SHP77 treated with DMSO at 0.1 percent for 48 hours (cell line): ENCODE measurements around the gene TRIM8.

Source experiments
- DNase-seq: peaks from one replicate; lab custom pipeline; 2025; lab: John Stamatoyannopoulos, UW

The TRIM8 gene

GRCh38 chr10:102633287-102633686, 11.0 kb upstream of the TRIM8 start:
- DNase-seq, result no peak

GRCh38 chr10:102633848-102634247, 10.4 kb upstream of the TRIM8 start:
- DNase-seq, result no peak

GRCh38 chr10:102634686-102635085, 9.6 kb upstream of the TRIM8 start:
- DNase-seq, result no peak

- DNase-seq, result no peak
Measured at GRCh38 chr10:102635377-102635776, 8.9 kb upstream of the TRIM8 start.

GRCh38 chr10:102639537-102639936, 4.7 kb upstream of the TRIM8 start:
- no peak for DNase-seq

GRCh38 chr10:102641402-102641801, 2.9 kb upstream of the TRIM8 start:
- no peak for DNase-seq

GRCh38 chr10:102641880-102642735, 2.2 kb upstream of the TRIM8 start:
- peak; percentile 91 for DNase-seq

- DNase-seq, result no peak
Measured at GRCh38 chr10:102642736-102643335, 1.4 kb upstream of the TRIM8 start.

- DNase-seq, result no peak
Measured at GRCh38 chr10:102643336-102644065, 778 bp upstream of the TRIM8 start.

- DNase-seq, result peak; percentile 71
Measured at GRCh38 chr10:102644646-102645387, 538 bp downstream of the TRIM8 start.

GRCh38 chr10:102645388-102645740, 1.1 kb downstream of the TRIM8 start:
- no peak for DNase-seq

- no peak for DNase-seq
Measured at GRCh38 chr10:102645741-102646609, 1.7 kb downstream of the TRIM8 start.

- no peak for DNase-seq
Measured at GRCh38 chr10:102646610-102647442, 2.5 kb downstream of the TRIM8 start.

GRCh38 chr10:102647443-102648268, 3.4 kb downstream of the TRIM8 start:
- DNase-seq, result no peak

- DNase-seq, result no peak
Measured at GRCh38 chr10:102648269-102648888, 4.1 kb downstream of the TRIM8 start.

GRCh38 chr10:102648889-102649796, 4.9 kb downstream of the TRIM8 start:
- no peak for DNase-seq

GRCh38 chr10:102649797-102650654, 5.7 kb downstream of the TRIM8 start:
- DNase-seq, result no peak
